Measurements from ENCODE around the gene STRN. TPM values are rescaled to one million over a fixed set of nuclear protein-coding genes. Genes with fewer than 3 reads are reported as not detected.

STRN gene
- total RNA-seq, 4 donors from 2014 or later: 24.8 to 38.4 (median 31.6) TPM

DNA sequence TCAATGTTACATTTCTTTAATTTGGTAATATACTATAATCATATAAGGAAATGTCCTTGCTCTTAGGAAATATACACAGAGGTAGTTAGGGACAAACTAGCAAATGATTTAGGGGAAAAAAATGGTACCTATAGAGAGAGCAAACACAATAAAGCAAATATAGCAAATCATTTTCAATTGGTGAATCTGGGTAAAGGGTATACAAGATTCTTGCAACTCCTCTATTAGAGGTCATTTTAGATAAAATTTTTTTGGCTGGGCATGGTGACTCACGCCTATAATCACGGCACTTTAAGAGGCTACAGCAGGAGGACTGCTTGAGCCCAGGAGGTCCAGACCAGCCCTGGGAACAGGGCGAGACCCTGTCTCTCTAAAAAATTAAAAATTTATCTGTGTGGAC, 44.4 kb downstream of the STRN start:
- no peak overlapping the region for H3K4me3 ChIP-seq
- peaks cover 0 to 15% (median 5%) of the 10 kb centered on the region in 3 donors for H3K4me1 ChIP-seq
- peaks cover 0 to 13% (median 0%) of the 10 kb centered on the region in 3 donors for H3K36me3 ChIP-seq
- TF ChIP-seq, protein P1, sequence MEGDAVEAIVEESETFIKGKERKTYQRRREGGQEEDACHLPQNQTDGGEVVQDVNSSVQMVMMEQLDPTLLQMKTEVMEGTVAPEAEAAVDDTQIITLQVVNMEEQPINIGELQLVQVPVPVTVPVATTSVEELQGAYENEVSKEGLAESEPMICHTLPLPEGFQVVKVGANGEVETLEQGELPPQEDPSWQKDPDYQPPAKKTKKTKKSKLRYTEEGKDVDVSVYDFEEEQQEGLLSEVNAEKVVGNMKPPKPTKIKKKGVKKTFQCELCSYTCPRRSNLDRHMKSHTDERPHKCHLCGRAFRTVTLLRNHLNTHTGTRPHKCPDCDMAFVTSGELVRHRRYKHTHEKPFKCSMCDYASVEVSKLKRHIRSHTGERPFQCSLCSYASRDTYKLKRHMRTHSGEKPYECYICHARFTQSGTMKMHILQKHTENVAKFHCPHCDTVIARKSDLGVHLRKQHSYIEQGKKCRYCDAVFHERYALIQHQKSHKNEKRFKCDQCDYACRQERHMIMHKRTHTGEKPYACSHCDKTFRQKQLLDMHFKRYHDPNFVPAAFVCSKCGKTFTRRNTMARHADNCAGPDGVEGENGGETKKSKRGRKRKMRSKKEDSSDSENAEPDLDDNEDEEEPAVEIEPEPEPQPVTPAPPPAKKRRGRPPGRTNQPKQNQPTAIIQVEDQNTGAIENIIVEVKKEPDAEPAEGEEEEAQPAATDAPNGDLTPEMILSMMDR (IDR thresholded peaks at IDR 0.05): no peak
- TF ChIP-seq POLR2A (IDR thresholded peaks at IDR 0.05): no peak
- H3K27ac ChIP-seq: no peak overlapping the region
- no peaks in the 10 kb centered on the region for H3K9me3 ChIP-seq
- no peaks in the 10 kb centered on the region for H3K27me3 ChIP-seq
- intact Hi-C loops (cut with DNase I): no loop called here
- no peak for DNase-seq
- 83 to 86% methylated on average over 3 of the region's 3 CpGs for WGBS, 2 donors

DNA sequence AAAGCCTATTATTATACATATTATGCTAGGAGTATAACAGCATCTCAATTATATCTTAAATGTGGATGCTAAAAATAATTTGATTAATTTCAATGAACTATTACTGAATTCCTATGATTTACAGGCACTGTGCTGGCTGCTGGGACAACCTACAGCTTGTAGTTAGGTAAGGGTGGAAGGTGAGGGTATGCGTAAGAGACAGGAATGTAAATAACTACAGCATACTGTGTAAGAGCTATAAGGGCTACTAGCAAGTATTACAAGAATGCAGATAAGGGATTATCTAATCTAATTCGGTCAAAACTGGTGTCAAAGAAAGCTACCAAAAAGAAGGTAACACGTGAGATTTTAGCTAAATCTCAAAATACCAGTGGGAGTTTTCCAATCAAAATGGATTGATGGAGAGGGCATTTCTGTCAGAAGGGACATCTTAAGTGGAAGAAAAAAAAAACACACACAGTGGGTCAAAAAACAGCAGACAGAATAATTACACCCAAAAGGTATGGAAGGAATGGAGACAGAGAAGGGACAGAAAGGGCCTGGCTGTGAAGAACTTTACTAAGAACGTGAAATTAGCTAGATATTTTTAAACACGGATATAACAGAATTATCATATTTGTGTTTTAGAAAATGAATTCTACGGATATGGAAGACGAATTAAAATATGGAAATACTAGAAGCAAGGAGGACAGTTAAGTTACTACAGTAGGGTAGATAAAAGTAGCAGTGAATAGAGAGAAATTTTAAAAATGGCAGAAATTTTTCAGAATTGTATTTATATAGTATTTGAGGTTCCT, 47.1 kb downstream of the STRN start:
- intact Hi-C loops (cut with DNase I): no loop called here
- no peak for TF ChIP-seq POLR2A (IDR thresholded peaks at IDR 0.05)
- TF ChIP-seq, protein P1 (IDR thresholded peaks at IDR 0.05): no peak
- Histone ChIP-seq H3K36me3 (peaks cover 0 to 24% (median 0%) of the 10 kb centered on the region in 3 donors), H3K4me3 (no peak overlapping the region), H3K9me3 (no peaks in the 10 kb centered on the region), H3K27me3 (no peaks in the 10 kb centered on the region), H3K4me1 (no peaks in the 10 kb centered on the region), H3K27ac (no peak overlapping the region)
- no peak for DNase-seq
- WGBS, 2 donors: 89 to 90% methylated on average over 7 of the region's 7 CpGs

DNA sequence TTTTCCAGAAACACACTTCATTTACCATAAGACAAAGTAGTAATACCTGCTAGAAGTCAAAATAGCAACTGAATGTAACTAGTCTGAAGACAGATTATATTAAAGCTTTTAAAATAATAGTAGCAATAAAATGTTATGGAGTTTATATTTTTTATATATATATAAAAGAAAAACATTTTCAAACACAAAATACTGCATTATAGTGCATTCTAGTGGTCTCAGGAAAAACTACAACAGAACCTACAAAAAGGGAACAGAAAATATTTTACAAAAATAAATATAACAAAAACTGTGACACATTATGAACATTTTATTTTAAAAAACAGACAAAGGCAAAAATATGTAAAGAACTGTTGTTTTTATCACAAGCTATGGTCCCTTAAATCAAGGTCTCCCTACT, 48.0 kb downstream of the STRN start:
- intact Hi-C loops (cut with DNase I): no loop called here

DNA sequence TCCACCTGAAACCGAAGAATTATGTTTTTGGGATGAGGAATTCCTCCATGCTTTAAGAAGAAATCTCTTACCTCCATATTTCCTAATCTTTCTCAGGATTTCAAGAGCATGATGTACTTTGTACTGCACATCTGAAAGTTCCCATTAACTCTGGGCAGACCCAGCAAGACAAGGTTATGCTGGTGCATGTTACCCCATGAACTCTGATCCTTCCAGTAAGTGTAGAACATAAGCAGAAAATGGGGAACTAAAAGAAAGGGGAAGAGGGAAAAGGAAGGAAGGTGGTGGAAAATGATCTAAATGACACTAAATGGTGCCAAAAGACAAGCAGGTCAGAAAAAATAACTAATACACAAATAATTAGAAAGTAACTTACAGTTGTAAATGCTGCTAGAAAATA, 50.7 kb downstream of the STRN start:
- Histone ChIP-seq H3K27me3 (no peaks in the 10 kb centered on the region), H3K4me3 (no peak overlapping the region), H3K36me3 (peaks cover 0 to 46% (median 0%) of the 10 kb centered on the region in 3 donors), H3K4me1 (no peaks in the 10 kb centered on the region), H3K9me3 (no peaks in the 10 kb centered on the region), H3K27ac (no peak overlapping the region)
- intact Hi-C loops (cut with DNase I): no loop called here
- 85 to 100% methylated on average over 1 of the region's 1 CpG for WGBS, 2 donors
- DNase-seq: no peak
- TF ChIP-seq, protein P1 (IDR thresholded peaks at IDR 0.05): no peak
- no peak for TF ChIP-seq POLR2A (IDR thresholded peaks at IDR 0.05)

More for the DNA sequence above, 48.0 kb downstream of the STRN start:
- peaks cover 0 to 32% (median 0%) of the 10 kb centered on the region in 3 donors for H3K36me3 ChIP-seq
- no peaks in the 10 kb centered on the region for H3K27me3 ChIP-seq
- H3K27ac ChIP-seq: no peak overlapping the region
- no peaks in the 10 kb centered on the region for H3K4me1 ChIP-seq
- H3K4me3 ChIP-seq: no peak overlapping the region
- no peak for DNase-seq
- TF ChIP-seq POLR2A (IDR thresholded peaks at IDR 0.05): no peak
- TF ChIP-seq, protein P1 (IDR thresholded peaks at IDR 0.05): peak in 1 of 6 experiments; percentile 22
- no peaks in the 10 kb centered on the region for H3K9me3 ChIP-seq

DNA sequence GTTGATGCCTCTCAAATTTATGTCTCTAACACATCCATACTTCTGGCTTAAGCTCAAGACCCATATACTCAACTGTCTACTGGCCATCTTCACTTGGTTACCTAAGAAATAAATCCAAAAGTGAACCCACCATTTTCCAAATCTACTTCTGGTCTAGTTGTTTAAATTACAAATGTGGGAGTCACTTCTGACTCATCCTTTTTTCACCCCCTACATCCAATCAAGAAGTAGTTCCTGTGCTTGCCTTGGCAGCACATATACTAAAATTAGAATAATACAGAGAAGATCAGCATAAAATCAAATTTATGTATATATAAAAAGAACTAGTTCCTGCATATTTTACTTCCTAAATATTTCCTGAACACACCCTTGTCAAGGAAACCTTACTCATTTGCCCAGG, 53.6 kb downstream of the STRN start:
- DNase-seq: no peak
- Histone ChIP-seq H3K4me3 (no peak overlapping the region), H3K9me3 (no peaks in the 10 kb centered on the region), H3K27me3 (no peaks in the 10 kb centered on the region), H3K27ac (no peak overlapping the region), H3K36me3 (peaks cover 0 to 64% (median 0%) of the 10 kb centered on the region in 3 donors), H3K4me1 (no peaks in the 10 kb centered on the region)
- TF ChIP-seq POLR2A (IDR thresholded peaks at IDR 0.05): no peak
- TF ChIP-seq, protein P1 (IDR thresholded peaks at IDR 0.05): no peak
- intact Hi-C loops (cut with DNase I): no loop called here

Data from esophagus squamous epithelium (tissue), 5 donors.